ENCODE data around the gene MAMDC2.

DNA sequence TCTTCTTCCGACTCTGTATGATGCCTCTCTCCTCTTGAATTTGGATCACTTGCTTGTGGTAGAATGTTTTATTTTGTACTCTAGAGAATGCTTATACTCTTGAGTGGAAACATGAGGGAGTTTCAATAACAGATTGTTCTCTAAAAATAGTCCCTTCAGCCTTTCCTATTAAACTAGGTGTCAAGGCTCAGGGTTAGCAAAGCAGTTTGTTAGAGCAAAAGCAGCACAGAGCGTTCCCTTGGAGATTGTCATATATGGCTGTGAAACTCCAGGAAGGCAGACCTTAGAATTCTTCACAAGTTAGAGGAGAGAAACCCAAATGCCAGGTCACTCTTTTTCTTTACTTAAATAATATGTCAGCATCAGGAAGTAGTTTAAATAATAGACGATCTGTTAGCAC lies 33.0 kb downstream of the MAMDC2 start:
- TF ChIP-seq, protein P1, sequence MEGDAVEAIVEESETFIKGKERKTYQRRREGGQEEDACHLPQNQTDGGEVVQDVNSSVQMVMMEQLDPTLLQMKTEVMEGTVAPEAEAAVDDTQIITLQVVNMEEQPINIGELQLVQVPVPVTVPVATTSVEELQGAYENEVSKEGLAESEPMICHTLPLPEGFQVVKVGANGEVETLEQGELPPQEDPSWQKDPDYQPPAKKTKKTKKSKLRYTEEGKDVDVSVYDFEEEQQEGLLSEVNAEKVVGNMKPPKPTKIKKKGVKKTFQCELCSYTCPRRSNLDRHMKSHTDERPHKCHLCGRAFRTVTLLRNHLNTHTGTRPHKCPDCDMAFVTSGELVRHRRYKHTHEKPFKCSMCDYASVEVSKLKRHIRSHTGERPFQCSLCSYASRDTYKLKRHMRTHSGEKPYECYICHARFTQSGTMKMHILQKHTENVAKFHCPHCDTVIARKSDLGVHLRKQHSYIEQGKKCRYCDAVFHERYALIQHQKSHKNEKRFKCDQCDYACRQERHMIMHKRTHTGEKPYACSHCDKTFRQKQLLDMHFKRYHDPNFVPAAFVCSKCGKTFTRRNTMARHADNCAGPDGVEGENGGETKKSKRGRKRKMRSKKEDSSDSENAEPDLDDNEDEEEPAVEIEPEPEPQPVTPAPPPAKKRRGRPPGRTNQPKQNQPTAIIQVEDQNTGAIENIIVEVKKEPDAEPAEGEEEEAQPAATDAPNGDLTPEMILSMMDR (IDR thresholded peaks at IDR 0.05; ENCODE audit: insufficient read depth, low read depth, low read length) = no peak
- TF ChIP-seq EZH2 (IDR thresholded peaks at IDR 0.05; ENCODE audit: insufficient read depth, low read length) = no peak

All from astrocyte (in vitro differentiated cells and primary cell).